Stimulated activated CD8-positive, alpha-beta memory T cell treated with anti-CD3 and anti-CD28 coated beads, Interleukin-12 subunit alpha, Interleukin-12 subunit beta, amount 100 ng/mL, for 24 hours (primary cell): ENCODE data around the gene TMEM135.
"Not testable (repeated sequence)": the region's sequence is repeated elsewhere in the genome, so short reads cannot be mapped to it uniquely, and the experiment has no call there.

Experiments
- DNase-seq: peaks from one replicate; pipeline ENCODE4 v3.0.0-alpha.2; 2020; ENCODE audit errors: extremely low read depth

TMEM135 gene

GRCh38 chr11:87141980-87142514 lies 104.3 kb downstream of the TMEM135 start:
- DNase-seq, result no peak

- no peak for DNase-seq
These were observed 104.9 kb downstream of the TMEM135 start for GRCh38 chr11:87142594-87142993.

- DNase-seq, result no peak
These were observed 105.9 kb downstream of the TMEM135 start for GRCh38 chr11:87143641-87144040.

GRCh38 chr11:87144252-87144651 lies 106.5 kb downstream of the TMEM135 start:
- DNase-seq, result no peak

- DNase-seq, result no peak
These were observed 111.0 kb downstream of the TMEM135 start for GRCh38 chr11:87148749-87149148.

- not testable (repeated sequence) for DNase-seq
These were observed 112.0 kb downstream of the TMEM135 start for GRCh38 chr11:87149782-87150181.

- no peak for DNase-seq
These were observed 113.2 kb downstream of the TMEM135 start for GRCh38 chr11:87150936-87151335.

GRCh38 chr11:87154246-87154645 lies 116.5 kb downstream of the TMEM135 start:
- no peak for DNase-seq

GRCh38 chr11:87156970-87157369 lies 119.2 kb downstream of the TMEM135 start:
- no peak for DNase-seq

GRCh38 chr11:87169076-87169475 lies 131.3 kb downstream of the TMEM135 start:
- not testable (repeated sequence) for DNase-seq

- no peak for DNase-seq
These were observed 135.7 kb downstream of the TMEM135 start for GRCh38 chr11:87173185-87174039.

GRCh38 chr11:87174870-87175269 lies 137.1 kb downstream of the TMEM135 start:
- DNase-seq, result no peak

- DNase-seq, result no peak
These were observed 138.3 kb downstream of the TMEM135 start for GRCh38 chr11:87176044-87176443.

GRCh38 chr11:87179621-87180020 lies 141.9 kb downstream of the TMEM135 start:
- no peak for DNase-seq

GRCh38 chr11:87180742-87181141 lies 143.0 kb downstream of the TMEM135 start:
- DNase-seq, result no peak

- no peak for DNase-seq
These were observed 143.4 kb downstream of the TMEM135 start for GRCh38 chr11:87181143-87181542.

GRCh38 chr11:87185228-87185627 lies 147.5 kb downstream of the TMEM135 start:
- no peak for DNase-seq

GRCh38 chr11:87187076-87187475 lies 149.3 kb downstream of the TMEM135 start:
- DNase-seq, result no peak

GRCh38 chr11:87187930-87188329 lies 150.2 kb downstream of the TMEM135 start:
- no peak for DNase-seq

GRCh38 chr11:87188396-87188795 lies 150.7 kb downstream of the TMEM135 start:
- DNase-seq, result not testable (repeated sequence)

- not testable (repeated sequence) for DNase-seq
These were observed 151.2 kb downstream of the TMEM135 start for GRCh38 chr11:87188921-87189320.

GRCh38 chr11:87190071-87190470 lies 152.3 kb downstream of the TMEM135 start:
- no peak for DNase-seq

GRCh38 chr11:87193756-87194470 lies 156.2 kb downstream of the TMEM135 start:
- DNase-seq, result no peak
